ENCODE results near the gene EFCAB6.

DNA sequence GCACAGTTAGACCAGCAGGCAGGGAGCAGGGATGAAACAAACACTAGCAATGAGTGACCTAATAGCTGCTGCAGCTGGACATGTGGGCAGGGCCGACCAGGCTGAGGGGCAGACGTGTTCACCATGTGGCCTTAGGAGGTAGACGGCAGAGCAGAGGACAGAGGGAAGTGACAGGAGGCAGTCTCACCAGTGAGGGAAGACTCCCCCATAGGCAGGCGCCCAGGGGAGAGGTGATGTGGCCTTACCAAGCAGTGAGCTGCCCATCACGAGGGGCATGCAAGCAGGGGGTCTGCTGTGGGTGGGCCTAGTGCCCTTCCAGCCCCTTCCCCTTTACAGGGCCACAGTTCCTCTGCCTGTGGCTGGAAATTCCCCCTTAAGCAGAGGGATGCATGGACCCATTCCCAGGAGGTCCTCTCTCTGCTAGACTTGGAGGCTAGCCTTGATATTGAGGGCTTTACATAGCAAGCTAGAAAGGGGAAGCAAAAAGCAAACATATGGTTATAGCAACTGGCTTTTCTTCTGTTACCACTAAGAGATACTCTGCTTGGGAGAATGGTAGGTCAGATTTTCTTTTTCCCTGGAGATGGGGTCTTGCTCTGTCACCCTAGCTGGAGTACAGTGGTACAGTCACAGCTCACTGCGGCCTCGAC, 332.7 kb downstream of the EFCAB6 start:
- TF ChIP-seq, protein P1, sequence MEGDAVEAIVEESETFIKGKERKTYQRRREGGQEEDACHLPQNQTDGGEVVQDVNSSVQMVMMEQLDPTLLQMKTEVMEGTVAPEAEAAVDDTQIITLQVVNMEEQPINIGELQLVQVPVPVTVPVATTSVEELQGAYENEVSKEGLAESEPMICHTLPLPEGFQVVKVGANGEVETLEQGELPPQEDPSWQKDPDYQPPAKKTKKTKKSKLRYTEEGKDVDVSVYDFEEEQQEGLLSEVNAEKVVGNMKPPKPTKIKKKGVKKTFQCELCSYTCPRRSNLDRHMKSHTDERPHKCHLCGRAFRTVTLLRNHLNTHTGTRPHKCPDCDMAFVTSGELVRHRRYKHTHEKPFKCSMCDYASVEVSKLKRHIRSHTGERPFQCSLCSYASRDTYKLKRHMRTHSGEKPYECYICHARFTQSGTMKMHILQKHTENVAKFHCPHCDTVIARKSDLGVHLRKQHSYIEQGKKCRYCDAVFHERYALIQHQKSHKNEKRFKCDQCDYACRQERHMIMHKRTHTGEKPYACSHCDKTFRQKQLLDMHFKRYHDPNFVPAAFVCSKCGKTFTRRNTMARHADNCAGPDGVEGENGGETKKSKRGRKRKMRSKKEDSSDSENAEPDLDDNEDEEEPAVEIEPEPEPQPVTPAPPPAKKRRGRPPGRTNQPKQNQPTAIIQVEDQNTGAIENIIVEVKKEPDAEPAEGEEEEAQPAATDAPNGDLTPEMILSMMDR (IDR thresholded peaks at IDR 0.05), result no peak
- no peak for TF ChIP-seq POLR2A (IDR thresholded peaks at IDR 0.05)

Data from heart left ventricle (tissue), 13 donors.